HG03460 (cell line): ENCODE measurements around the gene ANKRD13B.
A peak's percentile ranks its signal among the peaks of the same experiment; 100 is the strongest.

Experiments
- ATAC-seq: cut with Tn5 transposase; IDR thresholded peaks from one replicate; pipeline ENCODE4 v1.9.1; 2021; ENCODE audit not compliant: unreplicated experiment

The ANKRD13B gene

GRCh38 chr17:29568331-29569244 is 24.3 kb upstream of the ANKRD13B start, which contains the start of gene TP53I13:
Gene TP53I13, plus strand, starts transcription at chr17:29568701. Its CDS starts 58 bp downstream, at chr17:29568759.
- ATAC-seq: peak; percentile 35

GRCh38 chr17:29569245-29569950 is 23.5 kb upstream of the ANKRD13B start:
- ATAC-seq: no peak

GRCh38 chr17:29570521-29570920 is 22.4 kb upstream of the ANKRD13B start:
- no peak for ATAC-seq

GRCh38 chr17:29571486-29571882 is 21.4 kb upstream of the ANKRD13B start:
- ATAC-seq: no peak

- ATAC-seq: no peak
Observed at GRCh38 chr17:29571883-29572681, 20.9 kb upstream of the ANKRD13B start.

- no peak for ATAC-seq
Observed at GRCh38 chr17:29572691-29573557, 20.0 kb upstream of the ANKRD13B start.

GRCh38 chr17:29573558-29573869 is 19.4 kb upstream of the ANKRD13B start:
- ATAC-seq: no peak

- ATAC-seq: no peak
Observed at GRCh38 chr17:29573871-29574731, 18.8 kb upstream of the ANKRD13B start.

GRCh38 chr17:29574732-29575510 is 18.0 kb upstream of the ANKRD13B start:
- ATAC-seq: no peak

- ATAC-seq: no peak
Observed at GRCh38 chr17:29575511-29576213, 17.3 kb upstream of the ANKRD13B start.

GRCh38 chr17:29576214-29577000 is 16.5 kb upstream of the ANKRD13B start:
- no peak for ATAC-seq

- no peak for ATAC-seq
Observed at GRCh38 chr17:29577001-29577370, 15.9 kb upstream of the ANKRD13B start.

GRCh38 chr17:29577385-29578211 is 15.3 kb upstream of the ANKRD13B start:
- ATAC-seq: no peak

- no peak for ATAC-seq
Observed at GRCh38 chr17:29578626-29579485, 14.1 kb upstream of the ANKRD13B start.
